Breast epithelium (tissue), 4 donors: ENCODE measurements around the gene SLC34A1. TPM values are rescaled to one million over a fixed set of nuclear protein-coding genes. Genes with fewer than 3 reads are reported as not detected.

Experiments used
- DNase-seq, 2 donors: peaks; one replicate each; pipeline ENCODE4 v3.0.0-alpha.2; 2019; ENCODE audit warnings: low spot score in 2 of 2
- H3K27ac ChIP-seq, 2 donors: fragments of 200-600 bp; sonication (generic) in 1 of 2; one replicate each; pipeline ENCODE4 v1.5.1; 2016 to 2019; ENCODE audit warnings: mild to moderate bottlenecking in 1 of 2
- H3K27me3 ChIP-seq, 2 donors: fragments of 200-600 bp; sonication (generic) in 1 of 2; one replicate each; pipeline versions ENCODE4 v1.5.1 to v1.6.0; 2017 to 2019; ENCODE audit warnings: control low read depth in 1 of 2, mild to moderate bottlenecking in 1 of 2
- H3K36me3 ChIP-seq: fragments of 200-600 bp; one replicate; pipeline ENCODE4 v1.5.1; 2019
- H3K4me1 ChIP-seq, 2 donors: fragments of 200-600 bp; sonication (generic); one replicate each; pipeline ENCODE4 v1.5.1; 2016 to 2019; ENCODE audit warnings: control low read depth in 1 of 2
- H3K4me3 ChIP-seq, 3 donors: fragments of 200-600 bp; sonication (generic); 1 replicate in 2 of 3; 2 replicates in 1 of 3; pipeline ENCODE4 v1.5.1; 2016 to 2019; ENCODE audit warnings: mild to moderate bottlenecking in 3 of 3, moderate library complexity in 2 of 3
- H3K9me3 ChIP-seq, 2 donors: fragments of 200-600 bp; sonication (generic) in 1 of 2; one replicate each; pipeline ENCODE4 v1.5.1; 2016 to 2019; ENCODE audit warnings: control low read depth in 1 of 2
- CTCF ChIP-seq, 3 donors: fragments of 450-650 bp; IDR thresholded peaks; one replicate each; pipeline ENCODE4 v1.5.1; 2016 to 2017; ENCODE audit warnings: antibody characterized with exemption in 3 of 3, mild to moderate bottlenecking in 3 of 3, moderate library complexity in 3 of 3
- POLR2A ChIP-seq: fragments of 450-650 bp; IDR thresholded peaks from one replicate; pipeline ENCODE4 v1.6.1; 2016; ENCODE audit warnings: antibody characterized with exemption, mild to moderate bottlenecking, moderate library complexity
- POLR2AphosphoS5 ChIP-seq, 3 donors: sonication (generic); formaldehyde crosslinking; IDR thresholded peaks; one replicate each; pipeline ENCODE4 v1.6.1; 2017; ENCODE audit warnings: antibody characterized with exemption in 3 of 3
- intact Hi-C: fragments of 100-400 bp; cut with DNase I; formaldehyde crosslinking; loops from one replicate; pipeline ENCODE4 v1.15.1; 2023; ENCODE audit warnings: low total_unique reads
- total RNA-seq, 3 donors: library from RNA; depleted of rRNA; stranded (reverse); fragments of >200 nt; gene quantifications; one replicate each; pipeline ENCODE4 v1.1.0, GENCODE V29; 2016

Gene SLC34A1
- total RNA-seq, 3 donors from 2014 or later, result not detected

GRCh38 chr5:177350776-177351391 is 33.4 kb upstream of the SLC34A1 start:
- H3K36me3 ChIP-seq, result peaks cover 2% of the 10 kb centered on the region
- TF ChIP-seq POLR2AphosphoS5 (IDR thresholded peaks at IDR 0.05) (no peak), CTCF (IDR thresholded peaks at IDR 0.05) (no peak), POLR2A (no peak)
- H3K9me3 ChIP-seq, result no peaks in the 10 kb centered on the region
- H3K4me3 ChIP-seq, result peak overlapping the region; percentile 85 to 96 (median 86)
- DNase-seq, result no peak
- H3K27ac ChIP-seq, result peak overlapping the region; percentile 89 to 90
- intact Hi-C loops, result no loop called here
- peaks cover 4 to 19% of the 10 kb centered on the region in 2 donors for H3K4me1 ChIP-seq
- no peaks in the 10 kb centered on the region for H3K27me3 ChIP-seq

- H3K27me3 ChIP-seq, result no peaks in the 10 kb centered on the region
- peak within 1 kb of the TSS; percentile 89 to 90 for H3K27ac ChIP-seq
- intact Hi-C loops, result no loop called here
- no peak for TF ChIP-seq POLR2A
- TF ChIP-seq CTCF (IDR thresholded peaks at IDR 0.05), result no peak
- TF ChIP-seq POLR2AphosphoS5 (IDR thresholded peaks at IDR 0.05), result peak; percentile 71 to 90 (median 83)
- peaks cover 4 to 19% of the 10 kb centered on the region in 2 donors for H3K4me1 ChIP-seq
- H3K4me3 ChIP-seq, result peak within 1 kb of the TSS; percentile 85 to 96 (median 86)
- peak; percentile 90 to 91 for DNase-seq
- peaks cover 2% of the 10 kb centered on the region for H3K36me3 ChIP-seq
- H3K9me3 ChIP-seq, result no peaks in the 10 kb centered on the region
These were observed 32.6 kb upstream of the SLC34A1 start, which contains the start of gene LMAN2 for GRCh38 chr5:177351392-177352329. Gene LMAN2 (minus strand): TSS chr5:177351668. CDS start chr5:177351647, 21 bp downstream.

- no peak for TF ChIP-seq POLR2AphosphoS5 (IDR thresholded peaks at IDR 0.05)
- no peak for TF ChIP-seq POLR2A
- TF ChIP-seq CTCF (IDR thresholded peaks at IDR 0.05), result no peak
- DNase-seq, result no peak
- H3K36me3 ChIP-seq, result peaks cover 2% of the 10 kb centered on the region
- no peak overlapping the region for H3K27ac ChIP-seq
- peaks cover 9 to 22% of the 10 kb centered on the region in 2 donors for H3K4me1 ChIP-seq
- H3K9me3 ChIP-seq, result no peaks in the 10 kb centered on the region
- no peaks in the 10 kb centered on the region for H3K27me3 ChIP-seq
- intact Hi-C loops, result no loop called here
- H3K4me3 ChIP-seq, result no peak overlapping the region
These were observed 31.1 kb upstream of the SLC34A1 start for GRCh38 chr5:177353093-177353492.

- Histone ChIP-seq H3K9me3 (no peaks in the 10 kb centered on the region), H3K36me3 (no peaks in the 10 kb centered on the region), H3K4me3 (no peak overlapping the region), H3K4me1 (peaks cover 14 to 26% of the 10 kb centered on the region in 2 donors), H3K27ac (no peak overlapping the region), H3K27me3 (no peaks in the 10 kb centered on the region)
- TF ChIP-seq POLR2A (no peak), POLR2AphosphoS5 (IDR thresholded peaks at IDR 0.05) (no peak), CTCF (IDR thresholded peaks at IDR 0.05) (no peak)
- intact Hi-C loops, result no loop called here
- no peak for DNase-seq
These were observed 30.0 kb upstream of the SLC34A1 start for GRCh38 chr5:177354256-177354655.

DNA sequence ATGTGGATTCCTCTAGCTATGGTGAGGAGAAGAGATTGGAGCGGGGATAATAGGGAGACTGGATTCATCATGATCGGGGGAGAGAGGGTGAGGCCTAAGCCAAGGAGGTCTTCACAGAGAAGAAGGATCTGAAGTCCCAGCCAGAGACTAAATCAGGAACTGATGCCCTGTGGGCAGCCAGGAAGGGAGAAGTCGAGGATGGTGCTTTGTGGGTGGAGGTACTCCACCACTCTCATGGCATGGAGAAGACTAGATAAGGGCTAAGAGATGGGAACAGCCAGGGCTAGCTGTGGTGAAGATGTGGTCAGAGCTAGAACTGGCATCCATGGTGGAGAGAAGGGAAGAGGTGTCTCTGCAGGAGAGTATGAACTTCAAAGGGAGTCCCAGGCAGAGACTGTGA is 29.5 kb upstream of the SLC34A1 start:
- intact Hi-C loops, result no loop called here
- Histone ChIP-seq H3K27ac (no peak overlapping the region), H3K9me3 (no peaks in the 10 kb centered on the region), H3K4me1 (peaks cover 14 to 22% of the 10 kb centered on the region in 2 donors), H3K27me3 (no peaks in the 10 kb centered on the region), H3K4me3 (no peak overlapping the region), H3K36me3 (no peaks in the 10 kb centered on the region)
- no peak for DNase-seq
- TF ChIP-seq CTCF (IDR thresholded peaks at IDR 0.05) (no peak), POLR2AphosphoS5 (IDR thresholded peaks at IDR 0.05) (no peak), POLR2A (no peak)
